NCI-H1105 (cell line): ENCODE results near the gene TRIM52.

ENCODE experiments used
- DNase-seq: peaks from one replicate; lab custom pipeline; 2025; lab: John Stamatoyannopoulos, UW

The TRIM52 gene

DNA sequence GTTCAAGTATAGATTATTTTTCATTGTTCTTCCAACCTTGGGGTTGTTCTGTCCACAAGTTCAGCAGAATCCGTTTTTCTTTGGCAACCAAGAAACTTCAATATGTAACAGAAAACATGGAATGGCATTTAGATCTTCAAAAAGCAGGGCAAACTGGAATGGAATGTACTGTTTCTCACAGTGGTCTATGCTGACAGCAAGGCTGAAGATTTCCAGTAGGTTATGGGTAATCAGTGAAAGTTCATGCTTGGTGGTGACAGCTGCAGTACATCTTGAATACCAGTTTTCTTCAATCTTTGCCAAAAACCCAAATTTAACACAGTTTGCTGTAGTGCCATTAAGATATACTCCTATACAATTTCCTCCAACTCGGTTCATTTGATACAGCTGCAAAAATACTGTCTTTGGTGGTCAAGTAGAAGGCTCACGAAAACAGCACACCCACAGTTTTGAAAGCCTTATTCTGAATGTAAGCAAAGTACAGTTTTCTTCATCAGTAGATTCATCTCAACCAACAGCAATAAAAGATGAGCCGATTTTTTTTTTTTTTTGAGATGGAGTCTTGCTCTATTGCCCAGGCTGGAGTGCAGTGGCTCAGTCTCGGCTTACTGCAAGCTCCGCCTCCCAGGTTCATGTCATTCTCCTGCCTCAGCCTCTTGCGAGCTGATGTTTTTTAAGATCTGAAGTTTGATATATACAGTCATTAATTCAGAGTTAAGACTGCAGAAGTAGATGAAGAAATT, 4.9 kb downstream of the TRIM52 start:
- no peak for DNase-seq

DNA sequence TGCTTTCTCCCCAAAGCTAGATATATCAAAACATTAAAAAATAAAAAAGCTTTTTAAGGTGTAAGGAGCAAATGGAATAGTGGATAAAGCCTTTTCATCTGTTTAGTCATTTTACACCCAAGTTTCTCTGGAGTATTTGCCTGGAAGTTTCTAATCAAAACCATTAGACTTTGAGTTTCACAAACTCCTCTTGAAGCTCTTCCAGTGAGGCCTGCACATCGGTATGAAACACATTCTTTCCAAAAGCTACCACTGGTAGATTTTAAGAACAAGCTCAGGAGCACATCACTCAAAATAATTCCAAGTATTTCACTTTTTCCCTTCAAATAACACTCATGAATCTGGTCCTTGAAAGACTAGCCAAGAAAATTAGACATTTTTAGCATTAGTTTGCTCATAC, 5.7 kb downstream of the TRIM52 start:
- no peak for DNase-seq

DNA sequence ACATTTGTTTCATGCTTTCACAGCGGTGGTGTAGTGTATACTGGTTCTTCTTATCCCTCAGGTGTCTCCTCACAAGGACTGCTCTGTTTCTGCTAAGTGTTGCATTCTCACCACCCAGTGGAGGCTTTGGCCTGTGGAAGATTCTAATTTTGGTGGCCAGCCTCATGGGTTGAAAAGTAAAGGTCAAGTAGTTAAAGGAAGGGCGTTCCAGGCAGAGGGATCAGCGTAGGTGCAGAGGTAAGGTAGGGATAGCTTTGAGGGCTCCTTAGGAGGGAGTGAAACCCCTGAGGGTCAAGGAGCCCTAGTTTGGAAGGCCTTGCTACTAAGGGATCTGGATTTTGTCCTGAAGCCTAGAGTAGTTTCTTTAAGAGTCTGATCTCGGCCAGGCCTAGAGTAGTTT, 12.7 kb downstream of the TRIM52 start:
- no peak for DNase-seq

DNA sequence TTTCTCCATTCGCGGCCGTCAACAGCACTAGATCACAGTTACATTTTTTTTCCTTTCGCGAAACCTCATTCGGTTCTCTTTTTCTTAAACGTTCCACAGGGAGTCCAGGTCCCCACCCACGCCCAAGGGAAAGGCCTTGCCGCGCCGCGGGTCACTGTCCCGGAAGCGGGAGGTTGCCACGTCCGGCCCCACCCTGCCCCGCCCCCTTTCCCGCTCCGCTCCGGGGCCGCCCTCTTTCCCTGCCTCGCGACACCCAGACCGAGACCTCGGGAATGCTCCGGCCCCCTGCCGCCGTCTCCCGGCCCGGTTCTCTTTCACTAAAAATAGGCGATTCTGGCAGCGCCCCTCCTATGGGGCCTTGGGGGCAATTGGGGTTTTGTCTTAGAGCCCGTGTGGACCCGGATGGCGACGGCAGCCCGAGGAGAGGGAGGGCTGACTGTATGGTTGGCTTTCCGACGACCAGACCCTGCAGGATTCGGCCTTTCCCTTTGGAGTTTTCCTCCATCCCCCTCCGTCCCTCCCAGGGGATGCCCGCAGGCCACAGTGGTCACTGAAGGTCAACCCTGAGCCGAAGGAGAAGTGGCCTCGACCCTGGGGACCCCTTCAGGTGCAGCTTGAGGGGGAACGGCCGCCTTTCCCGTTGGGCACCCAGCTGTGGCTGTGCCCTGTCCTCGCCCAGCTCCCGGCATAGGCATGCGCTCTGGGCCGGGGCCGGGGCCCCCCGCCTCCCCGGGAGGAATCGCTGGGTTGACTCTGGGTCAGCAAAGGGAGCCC, 14.5 kb downstream of the TRIM52 start:
- no peak for DNase-seq

DNA sequence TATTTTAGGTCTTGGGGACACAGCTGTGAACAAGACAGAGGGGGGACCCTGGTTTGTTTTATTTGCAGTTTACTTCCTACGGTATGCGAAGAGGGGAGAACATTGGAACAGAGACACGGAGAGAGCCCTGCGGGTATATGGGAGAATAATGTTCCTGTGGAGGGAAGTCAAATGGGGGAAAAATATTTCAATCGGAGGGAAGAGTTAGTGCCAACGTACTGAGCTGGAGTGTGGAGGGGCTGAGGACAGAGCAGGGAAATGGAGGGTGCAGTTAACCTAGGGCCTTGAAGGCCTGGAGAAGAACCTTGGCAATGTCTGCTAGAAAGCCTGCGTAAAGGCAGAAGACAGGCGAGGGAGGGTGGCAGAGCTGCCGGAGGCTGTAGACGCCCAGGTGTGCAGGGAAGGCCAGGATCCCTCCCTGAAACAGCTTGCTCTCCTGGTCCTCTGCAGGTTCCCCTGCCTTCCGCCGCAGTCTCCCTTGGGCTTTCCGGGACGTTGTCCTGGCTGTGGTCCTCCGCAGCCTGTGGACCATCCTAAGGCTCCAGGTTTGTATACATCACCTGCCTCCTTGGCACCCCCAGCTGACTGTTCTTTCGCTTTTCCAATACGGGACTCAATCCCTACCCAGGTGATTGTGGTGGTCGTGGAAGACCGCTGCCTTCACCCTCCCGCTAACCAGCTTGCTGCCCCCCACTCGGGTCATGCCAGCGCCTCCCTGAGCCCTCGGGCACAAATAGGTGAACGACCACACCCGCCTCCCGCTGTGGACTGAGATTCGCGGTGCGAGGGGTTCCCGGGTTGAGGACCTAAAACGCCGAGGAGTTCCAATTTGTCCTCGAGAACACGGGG, 15.3 kb downstream of the TRIM52 start:
- DNase-seq: no peak

DNA sequence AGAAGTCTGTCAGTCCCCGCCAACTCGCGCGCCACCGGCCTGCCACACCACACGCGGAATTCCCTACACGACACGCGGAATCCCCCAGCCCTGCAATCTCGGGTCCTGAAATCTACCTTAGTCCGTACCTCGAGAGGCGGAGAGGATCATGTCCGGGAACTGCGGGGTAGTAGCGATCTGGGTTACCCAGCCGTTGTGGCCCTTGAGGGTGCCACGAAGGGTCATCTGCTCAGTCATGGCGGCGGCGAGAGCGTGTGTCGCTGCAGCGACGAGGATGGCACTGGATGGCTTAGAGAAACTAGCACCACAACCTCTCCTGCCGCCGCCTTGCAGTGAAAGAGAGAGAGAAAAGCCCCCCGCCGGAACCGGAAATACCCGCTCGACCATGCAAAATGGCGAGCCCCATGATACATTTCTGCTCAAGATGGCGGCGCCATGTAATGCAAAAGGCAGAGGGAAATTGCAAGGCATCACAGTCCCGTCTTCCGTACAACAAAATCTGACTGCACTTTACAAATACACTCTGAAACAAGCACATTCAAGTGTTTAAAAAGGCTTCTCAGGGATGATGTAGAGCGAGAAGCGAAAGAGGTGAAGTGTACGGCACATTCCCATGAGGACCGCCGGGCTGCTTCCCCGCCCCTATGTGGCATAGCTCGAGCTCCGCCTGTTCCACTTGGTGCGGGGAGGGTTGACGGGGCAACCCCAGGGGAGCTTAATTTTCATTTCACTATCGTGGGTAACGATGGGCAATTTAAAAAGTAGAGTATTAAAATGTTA, 17.2 kb downstream of the TRIM52 start, which contains the start of gene RACK1:
Gene RACK1, minus strand, starts transcription at position 343 of the 780 bp plus-strand sequence. Its CDS starts 106 bp downstream, at position 237.
- no peak for DNase-seq

DNA sequence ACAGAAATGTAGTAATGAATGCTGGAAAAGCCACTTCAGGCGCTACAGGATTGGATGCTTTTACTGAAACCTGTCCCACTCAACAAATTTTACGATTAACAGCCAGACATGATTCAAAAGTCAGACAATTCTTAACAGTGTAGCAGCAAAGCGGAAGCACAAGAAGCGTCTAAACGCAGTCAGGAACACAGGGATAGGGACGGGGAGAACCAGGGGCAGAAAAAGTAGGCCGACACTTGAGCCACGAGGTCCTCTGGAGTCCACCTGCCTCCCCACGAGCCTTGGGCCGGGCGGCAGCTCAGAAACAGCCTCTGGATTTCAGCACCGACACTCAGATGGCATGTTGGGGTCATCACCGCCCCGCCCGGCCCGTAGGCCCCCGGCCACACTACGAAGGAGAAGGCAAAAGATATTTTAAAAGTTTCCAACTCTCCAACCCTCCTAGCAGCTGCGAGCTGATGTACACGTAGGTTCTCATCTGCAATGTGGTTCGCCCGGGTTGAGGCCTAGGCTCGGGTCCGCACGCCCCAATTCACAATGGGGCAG, 17.9 kb downstream of the TRIM52 start:
- DNase-seq: no peak

DNA sequence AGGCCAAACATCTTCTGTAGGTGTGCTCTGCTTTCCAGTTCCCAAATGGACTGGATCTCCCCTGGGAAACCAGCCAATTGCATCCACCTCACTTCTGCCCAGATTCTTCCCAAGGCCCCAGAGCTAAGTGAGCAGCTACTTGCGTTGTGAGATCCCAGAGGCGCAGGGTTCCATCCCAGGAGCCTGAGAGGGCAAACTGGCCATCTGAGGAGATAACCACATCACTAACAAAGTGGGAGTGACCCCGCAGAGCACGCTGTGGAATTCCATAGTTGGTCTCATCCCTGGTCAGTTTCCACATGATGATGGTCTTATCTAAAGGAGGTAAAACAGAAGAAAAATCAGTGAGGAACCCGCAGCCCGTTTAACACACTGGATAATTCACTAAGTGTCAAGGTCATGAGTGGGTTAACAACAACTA, 18.9 kb downstream of the TRIM52 start:
- no peak for DNase-seq

DNA sequence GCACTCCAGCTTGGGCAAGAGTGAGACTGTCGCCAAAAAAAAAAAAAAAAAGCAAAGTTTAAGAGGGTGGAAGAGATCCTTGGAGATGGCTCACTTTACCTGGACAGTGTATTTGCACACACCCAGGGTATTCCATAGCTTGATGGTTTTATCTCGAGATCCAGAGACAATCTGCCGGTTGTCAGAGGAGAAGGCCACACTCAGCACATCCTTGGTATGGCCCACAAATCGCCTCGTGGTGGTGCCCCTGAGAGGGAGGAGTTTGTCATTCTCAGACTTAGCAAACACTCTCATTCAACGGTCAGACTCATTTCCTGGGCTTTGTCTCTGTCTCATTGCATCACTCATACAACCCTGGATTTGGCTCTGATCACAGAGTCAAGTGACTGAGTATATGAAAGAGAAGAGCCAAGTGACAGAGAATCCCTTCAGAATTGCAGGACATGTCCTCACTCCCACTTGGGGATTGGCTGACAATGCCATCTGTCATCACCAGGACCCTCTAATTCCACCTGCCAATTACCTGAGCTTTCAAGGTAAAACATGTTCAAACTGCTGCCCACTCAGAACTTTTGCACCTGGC, 19.5 kb downstream of the TRIM52 start:
- DNase-seq: no peak

DNA sequence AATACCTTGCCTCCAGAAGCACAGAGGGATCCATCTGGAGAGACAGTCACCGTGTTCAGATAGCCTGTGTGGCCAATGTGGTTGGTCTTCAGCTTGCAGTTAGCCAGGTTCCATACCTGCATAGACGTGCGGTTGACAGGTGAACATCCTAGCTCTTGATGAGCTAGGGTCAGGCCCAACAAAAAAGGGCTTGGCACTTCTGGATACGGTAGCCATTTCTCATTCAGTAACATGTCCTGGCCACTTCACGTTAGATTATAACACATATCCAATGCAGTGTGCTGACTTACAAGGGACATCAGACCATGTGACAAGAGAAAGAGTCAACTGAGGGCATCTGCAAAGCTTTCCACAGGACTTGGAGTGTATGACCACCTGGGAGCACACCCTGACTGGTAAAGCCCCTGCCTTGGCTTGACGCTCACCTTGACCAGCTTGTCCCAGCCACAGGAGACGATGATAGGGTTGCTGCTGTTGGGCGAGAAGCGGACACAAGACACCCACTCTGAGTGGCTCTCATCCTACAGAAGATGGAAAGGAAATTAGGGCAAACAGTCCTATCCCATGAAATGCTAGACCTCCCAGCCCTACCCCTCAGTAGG, 21.8 kb downstream of the TRIM52 start:
- no peak for DNase-seq

DNA sequence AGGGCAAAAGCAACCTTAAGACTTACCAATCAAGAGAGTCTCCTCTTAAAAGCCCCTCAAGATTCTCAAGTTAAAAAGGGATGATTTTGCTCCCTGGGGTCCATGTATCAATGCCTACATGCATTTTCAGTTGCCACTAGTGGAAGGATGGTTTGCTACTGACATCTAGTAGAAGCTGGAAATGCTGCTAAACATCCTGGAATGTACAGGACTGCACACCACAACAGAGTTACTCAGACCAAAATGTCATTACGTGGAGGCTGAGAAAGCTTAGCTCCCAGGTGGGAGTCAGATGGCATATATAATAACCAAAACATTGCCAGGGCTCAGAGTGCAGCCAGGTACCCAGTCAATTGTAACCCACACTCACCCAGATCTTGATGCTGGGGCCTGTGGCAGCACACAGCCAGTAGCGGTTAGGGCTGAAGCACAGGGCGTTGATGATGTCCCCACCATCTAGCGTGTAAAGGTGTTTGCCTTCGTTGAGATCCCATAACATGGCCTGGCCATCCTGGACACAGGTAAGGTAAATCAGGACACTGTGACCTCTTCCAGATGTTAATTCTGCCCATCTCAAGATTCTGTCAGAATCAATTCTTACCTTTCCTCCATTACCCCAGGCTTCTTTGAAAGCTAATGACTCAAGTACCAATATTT, 23.1 kb downstream of the TRIM52 start:
- DNase-seq: no peak

DNA sequence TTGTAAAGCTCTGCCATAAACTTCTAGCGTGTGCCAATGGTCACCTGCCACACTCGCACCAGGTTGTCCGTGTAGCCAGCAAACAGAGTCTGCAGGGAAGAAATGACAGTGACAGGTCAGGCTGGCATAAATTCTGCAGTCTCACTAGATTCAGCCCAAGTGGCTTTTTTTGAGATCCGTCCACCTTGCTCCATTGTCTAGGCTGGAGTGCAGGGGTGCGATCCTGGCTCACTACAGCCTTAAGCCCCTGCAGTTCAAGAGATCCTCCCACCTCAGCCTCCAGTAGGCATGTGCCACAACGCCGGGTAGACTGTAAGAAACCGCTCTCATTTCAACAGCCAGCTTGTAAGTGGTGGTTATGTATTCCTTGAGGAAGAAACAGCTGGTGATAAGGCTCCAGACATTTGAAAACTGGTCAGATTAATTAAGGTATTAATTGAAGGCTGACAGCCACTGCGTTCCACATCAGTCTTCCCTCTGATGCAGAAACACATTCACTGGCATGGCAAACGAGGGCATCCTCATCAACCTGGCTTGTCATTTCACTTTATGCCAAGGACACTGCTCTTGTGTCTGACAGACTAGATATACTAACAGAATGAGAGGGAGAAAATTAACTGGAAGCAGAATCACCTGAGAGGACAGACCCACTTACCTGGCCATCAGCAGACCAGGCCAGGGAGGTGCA, 23.8 kb downstream of the TRIM52 start:
- no peak for DNase-seq

DNA sequence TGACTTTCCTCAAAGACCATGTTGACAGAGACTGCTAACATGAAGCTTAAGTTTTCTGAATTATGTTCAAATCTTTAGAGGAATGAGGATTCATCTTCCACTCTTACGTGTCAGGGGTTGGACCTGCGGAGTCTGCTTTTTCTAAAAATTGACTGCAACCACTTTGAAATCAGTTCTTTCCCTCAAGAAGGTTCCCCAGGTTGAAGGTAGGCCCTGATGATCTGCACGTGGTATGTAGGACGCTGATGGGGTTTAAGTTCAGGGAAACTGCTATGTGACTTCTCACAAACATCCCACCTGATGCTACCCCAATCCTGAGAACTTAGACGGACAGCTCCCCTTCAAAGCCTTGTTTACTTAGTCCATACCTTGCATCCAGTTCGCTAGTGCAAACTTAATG, 24.5 kb downstream of the TRIM52 start:
- no peak for DNase-seq

DNA sequence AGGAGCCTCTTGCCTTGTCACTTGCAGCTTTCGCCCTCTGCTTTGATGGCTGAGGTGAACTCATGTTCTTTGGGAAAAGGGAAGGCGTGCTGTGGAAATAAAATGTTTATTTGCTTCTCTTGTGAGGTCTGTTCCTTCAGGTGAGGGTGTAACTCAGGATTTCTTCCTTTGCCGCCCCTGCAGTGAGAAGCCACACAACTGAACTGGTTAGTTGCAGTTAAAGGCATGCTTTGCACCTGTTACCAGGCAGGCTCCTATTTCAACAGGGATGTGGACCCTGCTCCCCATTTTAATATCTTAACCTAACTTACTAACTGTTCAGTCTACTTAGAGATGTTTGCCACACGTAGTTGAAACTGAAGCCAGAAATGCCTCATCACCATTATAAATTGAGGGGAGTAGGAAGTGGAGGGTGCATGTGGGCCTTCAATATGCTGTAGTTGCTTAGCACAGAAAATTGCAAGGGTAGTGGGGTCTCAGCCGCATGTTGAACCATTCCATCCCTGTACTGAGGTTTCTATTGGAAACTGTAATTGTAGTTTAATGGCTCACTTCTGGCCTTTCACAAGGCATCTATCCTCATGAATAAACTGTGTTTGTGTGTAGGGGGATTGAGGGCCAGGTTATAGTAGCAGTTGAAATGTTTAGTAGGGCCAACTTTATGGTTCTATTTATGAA, 25.1 kb downstream of the TRIM52 start:
- DNase-seq: no peak

DNA sequence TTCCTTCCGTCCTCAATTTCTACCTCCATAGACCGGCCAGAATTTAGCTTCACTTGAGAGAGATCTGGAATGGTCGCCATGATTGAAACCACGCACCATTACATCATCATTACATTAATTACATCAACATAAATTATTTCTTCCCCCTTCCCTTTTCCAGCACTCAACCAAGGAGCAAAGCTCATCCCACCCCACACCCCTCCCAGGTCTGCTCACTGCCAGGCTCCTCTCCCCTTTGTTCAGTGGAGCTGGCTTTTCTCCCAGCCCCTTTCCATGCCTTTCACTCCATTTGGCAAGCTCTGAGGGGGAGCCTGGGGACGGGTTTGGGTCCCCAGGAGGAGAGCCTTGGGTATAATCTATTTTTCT, 25.6 kb downstream of the TRIM52 start:
- no peak for DNase-seq

DNA sequence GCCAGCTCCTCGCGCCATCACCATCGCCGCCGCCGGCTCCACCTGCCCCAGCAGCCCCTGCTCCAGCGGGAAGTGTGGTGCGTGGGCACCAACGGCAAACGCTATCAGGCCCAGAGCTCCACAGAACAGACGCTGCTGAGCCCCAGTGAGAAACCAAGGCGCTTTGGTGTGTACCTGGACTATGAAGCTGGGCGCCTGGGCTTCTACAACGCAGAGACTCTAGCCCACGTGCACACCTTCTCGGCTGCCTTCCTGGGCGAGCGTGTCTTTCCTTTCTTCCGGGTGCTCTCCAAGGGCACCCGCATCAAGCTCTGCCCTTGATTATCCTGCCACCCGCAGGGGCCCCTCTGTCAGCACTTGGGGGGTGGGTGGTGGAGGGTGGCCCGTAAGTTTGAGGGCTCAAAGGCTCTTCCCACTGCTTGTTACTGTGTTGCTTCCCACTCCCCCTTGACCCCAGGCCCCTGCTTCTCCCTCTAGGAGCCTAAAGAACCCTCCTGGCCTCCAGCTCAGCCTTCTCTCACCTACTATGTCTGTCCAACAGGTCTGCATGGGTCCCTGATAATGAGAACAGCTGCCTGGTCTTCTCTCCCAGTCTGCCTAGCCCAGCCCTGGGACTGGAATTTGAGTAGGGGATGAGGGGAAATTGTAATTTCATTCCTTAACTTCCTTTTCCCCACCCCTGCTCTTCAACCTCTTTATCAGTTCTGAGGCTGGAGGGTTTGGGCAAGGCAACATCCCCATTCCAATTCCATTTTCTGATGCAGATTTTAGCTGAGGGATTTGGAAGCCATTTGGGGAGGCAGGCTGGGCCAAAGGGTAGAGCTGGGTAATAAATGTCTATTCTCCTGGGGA, 26.3 kb downstream of the TRIM52 start:
- no peak for DNase-seq

DNA sequence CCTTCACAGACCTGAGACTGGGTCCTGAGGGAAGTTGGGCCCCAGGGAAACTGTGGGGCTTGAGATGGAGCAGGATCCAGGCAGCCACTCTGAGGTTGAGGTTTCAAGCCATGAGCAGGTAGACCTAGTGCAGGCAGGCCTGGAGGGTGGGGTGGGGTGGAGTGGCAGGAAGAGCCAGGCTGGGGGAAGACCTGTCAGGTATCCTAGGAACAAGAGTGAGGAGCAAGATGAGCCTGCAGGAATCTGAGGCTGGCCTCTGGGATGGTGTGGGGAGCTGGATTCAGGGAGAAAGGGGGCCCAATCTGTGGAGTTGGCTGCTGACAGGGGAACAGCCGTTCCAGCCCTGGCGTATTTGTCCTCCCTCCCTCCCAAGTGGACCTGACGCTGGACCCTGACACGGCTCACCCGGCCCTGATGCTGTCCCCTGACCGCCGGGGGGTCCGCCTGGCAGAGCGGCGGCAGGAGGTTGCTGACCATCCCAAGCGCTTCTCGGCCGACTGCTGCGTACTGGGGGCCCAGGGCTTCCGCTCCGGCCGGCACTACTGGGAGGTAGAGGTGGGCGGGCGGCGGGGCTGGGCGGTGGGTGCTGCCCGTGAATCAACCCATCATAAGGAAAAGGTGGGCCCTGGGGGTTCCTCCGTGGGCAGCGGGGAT, 27.0 kb downstream of the TRIM52 start:
- no peak for DNase-seq
